Endometrial microvascular endothelial cells (primary cell): ENCODE data around the gene NBPF3. TPM values are rescaled to one million over a fixed set of nuclear protein-coding genes. Genes with fewer than 3 reads are reported as not detected.
"Not testable (repeated sequence)": the region's sequence is repeated elsewhere in the genome, so short reads cannot be mapped to it uniquely, and the experiment has no call there.

Experiments used
- in situ Hi-C: cut with HindIII; loops from 2 replicates; pipeline ENCODE4 v1.10.0; 2017; ENCODE audit warnings: low sequenced_read_pairs, low pct_unique_long_range_greater_than_20kb; ENCODE audit errors: inconsistent ontology term
- total RNA-seq: library from RNA; depleted of rRNA; stranded (reverse); fragments of >200 nt; gene quantifications from one replicate; pipeline ENCODE4 v1.2.3, GENCODE V29; 2015; ENCODE audit errors: inconsistent ontology term

NBPF3 gene
- total RNA-seq, 1 donor from 2014 or later = 21.3 TPM

DNA sequence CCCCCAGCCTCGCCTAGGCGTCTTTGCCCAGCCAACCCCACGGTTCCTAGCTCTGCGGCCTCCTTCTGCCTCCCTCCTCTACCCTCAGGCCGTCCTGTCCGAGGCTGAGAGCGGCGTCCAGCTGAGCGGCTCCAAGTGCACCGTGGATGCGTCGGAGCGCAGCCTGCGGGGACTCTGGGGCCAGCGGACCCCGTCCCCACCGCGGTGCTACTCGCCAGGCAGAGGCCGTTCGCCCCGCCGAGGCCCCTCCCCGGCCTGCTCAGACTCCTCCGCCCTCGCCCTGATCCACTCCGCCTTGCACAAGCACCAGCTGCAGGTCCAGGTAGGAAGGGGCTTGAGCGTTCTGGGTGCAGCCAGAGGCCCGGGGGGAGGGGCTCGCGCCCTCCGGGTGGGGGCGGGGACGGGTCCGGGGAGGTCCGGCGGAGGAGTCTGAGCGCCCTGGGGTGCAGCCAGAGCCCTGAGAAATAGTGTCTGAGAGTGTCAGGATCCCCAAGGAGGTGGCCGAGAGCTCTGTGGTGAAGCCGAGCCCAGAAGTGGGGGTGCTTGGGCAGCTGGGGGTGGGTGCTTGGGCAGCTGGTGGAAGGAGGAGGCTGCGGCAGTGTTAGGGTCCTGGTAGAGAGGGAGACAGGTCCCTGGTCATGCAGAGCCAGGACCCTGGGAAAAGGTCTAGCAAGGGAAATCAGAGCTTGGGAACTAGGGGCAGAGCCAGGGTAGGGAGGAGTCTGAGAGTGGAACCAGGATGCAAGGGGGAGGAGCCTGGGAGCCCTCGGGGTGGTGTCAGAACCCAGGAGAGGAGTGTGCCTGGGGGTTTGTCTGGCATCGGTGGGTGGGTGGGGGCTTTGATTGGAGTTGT is 3.2 kb upstream of the NBPF3 start:
- in situ Hi-C loops = no loop called here

- in situ Hi-C loops = no loop called here
Observed at GRCh38 chr1:21437341-21437640, 2.6 kb upstream of the NBPF3 start.

GRCh38 chr1:21438646-21439312 is 1.2 kb upstream of the NBPF3 start:
- in situ Hi-C loops = not testable (repeated sequence)

DNA sequence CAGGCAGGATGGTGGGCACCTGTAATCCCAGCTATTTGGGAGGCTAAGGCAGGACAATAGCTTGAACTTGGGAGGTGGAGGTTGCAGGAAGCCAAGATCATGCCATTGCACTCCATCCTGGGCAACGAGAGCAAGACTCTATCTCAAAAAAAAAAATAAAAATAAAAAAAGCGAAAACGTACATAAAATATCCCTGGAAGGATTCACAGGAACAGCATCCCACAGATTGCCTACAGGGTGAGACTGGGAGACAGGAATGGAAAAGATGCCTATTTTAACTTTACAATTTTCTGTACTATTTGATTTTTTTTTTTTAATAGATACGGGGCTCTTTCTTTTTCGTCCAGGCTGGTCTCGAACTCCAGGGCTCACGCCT is 604 bp upstream of the NBPF3 start:
- in situ Hi-C loops = no loop called here

DNA sequence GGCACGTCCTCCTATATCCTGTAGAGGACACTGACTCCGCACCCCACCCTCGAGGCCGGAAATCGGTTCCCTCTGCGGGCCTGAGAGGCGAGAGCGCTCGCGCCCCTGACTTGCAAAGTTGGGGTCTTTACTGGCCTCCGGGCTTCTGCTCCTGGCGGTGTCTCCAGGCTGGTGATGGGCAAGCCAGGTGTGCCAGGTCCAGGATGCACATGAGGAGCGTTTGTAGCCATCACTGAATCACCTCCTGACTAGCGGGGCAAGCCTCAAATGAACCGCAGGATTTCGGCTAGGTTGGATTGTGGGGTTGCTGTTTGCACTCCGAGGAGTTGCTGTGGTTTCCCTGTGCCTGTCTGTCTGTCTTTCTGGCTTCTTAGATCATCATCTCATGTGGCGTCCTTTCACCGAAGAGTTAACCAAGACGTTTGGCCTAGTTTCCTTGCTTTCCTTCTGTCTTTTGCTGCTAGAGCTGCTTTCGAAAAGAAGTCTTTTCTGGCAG is 741 bp downstream of the NBPF3 start:
- in situ Hi-C loops = not testable (repeated sequence)

GRCh38 chr1:21446647-21447046 is 6.7 kb downstream of the NBPF3 start:
- in situ Hi-C loops = not testable (repeated sequence)

GRCh38 chr1:21447311-21447710 is 7.4 kb downstream of the NBPF3 start:
- in situ Hi-C loops = no loop called here

DNA sequence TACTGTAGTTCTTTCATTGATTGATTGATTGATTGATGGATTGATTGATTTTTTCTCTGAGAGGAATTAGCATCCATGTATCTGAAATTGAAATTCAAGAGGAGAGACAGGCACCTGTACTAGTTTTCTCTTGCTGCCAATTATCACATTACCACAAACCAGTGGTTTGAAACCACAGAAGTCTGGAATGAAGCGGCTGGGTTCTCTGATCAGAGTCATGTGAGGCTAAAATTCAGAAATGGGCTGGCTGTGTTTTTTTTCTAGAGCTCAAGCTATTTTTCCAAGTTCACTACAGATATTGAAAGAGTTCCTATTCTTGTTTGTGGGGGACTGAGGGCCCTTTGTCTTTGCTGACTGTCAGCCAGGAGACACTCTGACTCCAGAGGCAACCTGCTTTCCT is 10.0 kb downstream of the NBPF3 start:
- in situ Hi-C loops = no loop called here

GRCh38 chr1:21451212-21451611 is 11.3 kb downstream of the NBPF3 start:
- in situ Hi-C loops = no loop called here

DNA sequence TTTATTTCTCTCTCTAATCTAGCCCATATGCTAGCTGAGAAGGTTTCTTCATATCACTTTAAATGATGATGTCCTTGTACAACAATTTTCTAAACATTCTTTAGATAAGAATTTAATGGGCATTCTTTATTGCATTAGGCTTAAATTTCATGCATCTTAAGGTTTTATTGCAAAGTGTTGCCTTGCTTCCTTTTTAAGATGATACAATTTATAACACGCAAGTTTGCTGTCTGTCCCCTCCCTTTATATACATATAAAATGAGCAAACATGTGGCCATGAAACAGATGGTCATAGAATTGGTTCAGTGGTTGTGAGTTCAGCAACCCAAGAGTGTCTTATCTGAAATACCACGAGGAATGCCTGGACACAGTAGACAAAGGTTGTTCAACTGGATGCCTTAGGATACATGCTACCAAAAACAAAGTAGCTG is 12.1 kb downstream of the NBPF3 start:
- in situ Hi-C loops = no loop called here

GRCh38 chr1:21453964-21454614 is 14.2 kb downstream of the NBPF3 start:
- in situ Hi-C loops = not testable (repeated sequence)

GRCh38 chr1:21454904-21455303 is 15.0 kb downstream of the NBPF3 start:
- in situ Hi-C loops = not testable (repeated sequence)

- in situ Hi-C loops = no loop called here
Observed at GRCh38 chr1:21457654-21458053, 17.7 kb downstream of the NBPF3 start.

GRCh38 chr1:21465127-21465526 is 25.2 kb downstream of the NBPF3 start:
- in situ Hi-C loops = not testable (repeated sequence)

GRCh38 chr1:21467946-21468345 is 28.0 kb downstream of the NBPF3 start:
- in situ Hi-C loops = not testable (repeated sequence)

GRCh38 chr1:21468599-21468998 is 28.7 kb downstream of the NBPF3 start:
- in situ Hi-C loops = no loop called here

DNA sequence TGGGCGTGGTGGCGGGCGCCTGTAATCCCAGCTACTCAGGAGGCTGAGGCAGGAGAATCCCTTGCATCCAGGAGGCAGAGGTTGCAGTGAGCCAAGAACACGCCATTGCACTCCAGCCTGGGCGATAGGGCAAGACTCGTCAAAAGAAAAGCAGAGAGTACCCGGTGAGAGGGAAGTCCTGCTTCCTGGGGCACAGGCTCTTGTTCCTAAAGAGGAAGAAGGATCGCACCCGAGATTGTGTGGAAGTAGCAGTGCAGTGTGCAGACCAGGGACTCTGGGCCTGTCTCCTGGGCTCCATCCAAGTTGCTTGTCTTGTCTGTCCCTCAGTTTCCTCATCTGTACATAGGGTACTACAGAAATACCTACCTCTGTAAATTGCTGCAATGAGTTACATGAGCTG is 29.6 kb downstream of the NBPF3 start:
- in situ Hi-C loops = no loop called here

- in situ Hi-C loops = no loop called here
Observed at GRCh38 chr1:21472861-21473260, 32.9 kb downstream of the NBPF3 start.

GRCh38 chr1:21478356-21478755 is 38.4 kb downstream of the NBPF3 start:
- in situ Hi-C loops = no loop called here

- in situ Hi-C loops = not testable (repeated sequence)
Observed at GRCh38 chr1:21483881-21484280, 43.9 kb downstream of the NBPF3 start.
